ENCODE results near the gene FXYD7.

DNA sequence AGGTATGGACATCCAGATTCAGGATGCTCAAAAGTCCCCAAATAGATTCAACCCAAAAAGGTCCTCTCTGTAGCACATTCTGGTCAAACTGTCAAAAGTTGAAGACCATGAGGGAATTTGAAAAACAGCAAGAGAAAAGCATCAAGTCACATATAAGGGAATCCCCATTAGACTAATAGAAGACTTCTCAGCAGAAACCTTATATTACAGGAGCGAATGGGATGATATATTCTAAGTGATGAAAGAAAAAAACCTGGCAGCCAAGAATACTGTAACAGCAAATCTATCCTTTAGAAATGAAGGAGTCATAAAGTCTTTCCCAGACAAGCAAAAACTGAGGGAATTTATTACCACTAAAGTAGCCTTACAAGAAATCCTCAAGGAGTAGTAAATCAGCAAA, 41.2 kb downstream of the FXYD7 start:
- TF ChIP-seq, protein P1, sequence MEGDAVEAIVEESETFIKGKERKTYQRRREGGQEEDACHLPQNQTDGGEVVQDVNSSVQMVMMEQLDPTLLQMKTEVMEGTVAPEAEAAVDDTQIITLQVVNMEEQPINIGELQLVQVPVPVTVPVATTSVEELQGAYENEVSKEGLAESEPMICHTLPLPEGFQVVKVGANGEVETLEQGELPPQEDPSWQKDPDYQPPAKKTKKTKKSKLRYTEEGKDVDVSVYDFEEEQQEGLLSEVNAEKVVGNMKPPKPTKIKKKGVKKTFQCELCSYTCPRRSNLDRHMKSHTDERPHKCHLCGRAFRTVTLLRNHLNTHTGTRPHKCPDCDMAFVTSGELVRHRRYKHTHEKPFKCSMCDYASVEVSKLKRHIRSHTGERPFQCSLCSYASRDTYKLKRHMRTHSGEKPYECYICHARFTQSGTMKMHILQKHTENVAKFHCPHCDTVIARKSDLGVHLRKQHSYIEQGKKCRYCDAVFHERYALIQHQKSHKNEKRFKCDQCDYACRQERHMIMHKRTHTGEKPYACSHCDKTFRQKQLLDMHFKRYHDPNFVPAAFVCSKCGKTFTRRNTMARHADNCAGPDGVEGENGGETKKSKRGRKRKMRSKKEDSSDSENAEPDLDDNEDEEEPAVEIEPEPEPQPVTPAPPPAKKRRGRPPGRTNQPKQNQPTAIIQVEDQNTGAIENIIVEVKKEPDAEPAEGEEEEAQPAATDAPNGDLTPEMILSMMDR (IDR thresholded peaks at IDR 0.05; ENCODE audit: low read length) = no peak
- no peak for TF ChIP-seq EZH2 (IDR thresholded peaks at IDR 0.05; ENCODE audit: borderline replicate concordance, low read length)

Measured in OCI-LY1 (cell line).